Measurements from ENCODE around the gene CETN3.

- TF ChIP-seq EP300 (IDR thresholded peaks at IDR 0.05; ENCODE audit: low read depth in 2 of 2, low read length in 2 of 2) (no peak), EP300 (CRISPR knock-in tag; IDR thresholded peaks at IDR 0.05; ENCODE audit: borderline replicate concordance) (no peak), TBX3 (IDR thresholded peaks at IDR 0.05; ENCODE audit: borderline replicate concordance) (no peak)
Observed at GRCh38 chr5:90440644-90441043, 31.1 kb upstream of the CETN3 start.

Measured in HepG2 (cell line).